ENCODE data around the gene JAK1.

DNA sequence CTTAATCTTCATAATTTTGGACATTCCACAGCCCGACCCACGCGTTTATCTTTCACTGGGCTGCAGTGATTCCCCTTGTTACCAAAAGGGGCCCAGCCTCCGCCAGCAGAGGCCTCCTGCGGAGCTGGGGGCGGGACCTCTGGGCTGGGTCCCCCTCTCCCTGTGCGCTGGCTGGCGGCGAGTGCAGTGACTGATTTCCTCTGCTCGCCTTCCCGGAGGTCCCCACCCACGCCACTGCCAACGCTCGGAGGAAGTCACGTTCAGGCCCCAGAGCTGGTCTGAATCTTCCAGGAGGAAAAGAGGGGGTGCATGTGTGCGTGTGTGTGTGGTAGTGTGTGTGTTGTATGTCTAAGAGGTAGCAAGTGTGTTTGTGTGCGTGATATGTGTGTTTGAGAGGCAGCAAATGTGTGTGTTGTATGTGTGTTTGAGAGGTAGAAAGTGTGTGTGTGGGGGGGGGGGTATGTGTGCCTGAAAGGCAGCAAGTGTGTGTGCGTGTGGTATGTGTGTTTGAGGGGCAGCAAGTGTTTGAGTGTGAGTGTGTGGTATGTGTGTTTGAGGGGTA lies 35.0 kb upstream of the JAK1 start:
- TF ChIP-seq, protein P1, sequence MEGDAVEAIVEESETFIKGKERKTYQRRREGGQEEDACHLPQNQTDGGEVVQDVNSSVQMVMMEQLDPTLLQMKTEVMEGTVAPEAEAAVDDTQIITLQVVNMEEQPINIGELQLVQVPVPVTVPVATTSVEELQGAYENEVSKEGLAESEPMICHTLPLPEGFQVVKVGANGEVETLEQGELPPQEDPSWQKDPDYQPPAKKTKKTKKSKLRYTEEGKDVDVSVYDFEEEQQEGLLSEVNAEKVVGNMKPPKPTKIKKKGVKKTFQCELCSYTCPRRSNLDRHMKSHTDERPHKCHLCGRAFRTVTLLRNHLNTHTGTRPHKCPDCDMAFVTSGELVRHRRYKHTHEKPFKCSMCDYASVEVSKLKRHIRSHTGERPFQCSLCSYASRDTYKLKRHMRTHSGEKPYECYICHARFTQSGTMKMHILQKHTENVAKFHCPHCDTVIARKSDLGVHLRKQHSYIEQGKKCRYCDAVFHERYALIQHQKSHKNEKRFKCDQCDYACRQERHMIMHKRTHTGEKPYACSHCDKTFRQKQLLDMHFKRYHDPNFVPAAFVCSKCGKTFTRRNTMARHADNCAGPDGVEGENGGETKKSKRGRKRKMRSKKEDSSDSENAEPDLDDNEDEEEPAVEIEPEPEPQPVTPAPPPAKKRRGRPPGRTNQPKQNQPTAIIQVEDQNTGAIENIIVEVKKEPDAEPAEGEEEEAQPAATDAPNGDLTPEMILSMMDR (IDR thresholded peaks at IDR 0.05), result peak in 6 of 12 donors; percentile 9 to 22 (median 14)
- peak in 1 of 2 donors; percentile 45 for TF ChIP-seq POLR2A (IDR thresholded peaks at IDR 0.05)
